ENCODE data around the gene LSM7.

- no peak for TF ChIP-seq SUZ12 (IDR thresholded peaks at IDR 0.05; ENCODE audit: extremely low read depth, insufficient read depth, insufficient read length)
- TF ChIP-seq YY1 (IDR thresholded peaks at IDR 0.05; ENCODE audit: insufficient read depth, insufficient read length), result no peak
- no peak for TF ChIP-seq ZNF274 (IDR thresholded peaks at IDR 0.05; ENCODE audit: low read depth, low read length)
These were observed 33.1 kb upstream of the LSM7 start for GRCh38 chr19:2361246-2362045.

Measured in NT2/D1 (cell line).